Measurements from ENCODE around the gene SSTR5.

Gene SSTR5

DNA sequence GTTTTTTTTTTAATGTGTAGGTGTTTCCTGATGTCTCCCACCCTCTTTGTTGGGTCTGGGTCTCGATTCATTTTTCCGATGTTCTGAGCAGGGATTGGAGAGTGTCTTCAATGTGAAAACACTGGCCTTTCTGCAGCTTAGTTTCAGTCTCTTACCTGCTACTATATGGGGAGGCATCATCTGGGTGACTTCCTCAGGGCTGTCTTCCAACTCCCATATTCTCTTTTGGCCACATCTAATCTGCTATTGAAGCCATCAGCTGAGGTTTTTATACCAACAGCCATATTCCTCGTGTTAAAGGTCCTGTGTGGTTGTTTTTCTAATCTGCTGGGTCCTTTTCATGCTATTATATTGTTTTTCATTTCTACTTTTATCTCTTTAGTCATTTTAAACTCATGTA, 13.2 kb upstream of the SSTR5 start:
- DNase-seq (ENCODE audit: low read depth), result no peak
- H3K4me3 ChIP-seq (ENCODE audit: low read depth, low read length), result no peak overlapping the region
- TF ChIP-seq CTCF (IDR thresholded peaks at IDR 0.05; ENCODE audit: low read depth, low read length) (no peak), POLR2A (IDR thresholded peaks at IDR 0.05; ENCODE audit: extremely low read depth, insufficient read length) (no peak), MAX (IDR thresholded peaks at IDR 0.05; ENCODE audit: low read depth, low read length) (no peak), MYC (IDR thresholded peaks at IDR 0.05; ENCODE audit: low read depth, low read length) (no peak)

GRCh38 chr16:1060416-1061340, 11.9 kb upstream of the SSTR5 start:
- H3K4me3 ChIP-seq (ENCODE audit: low read depth, low read length), result no peak overlapping the region
- TF ChIP-seq CTCF (IDR thresholded peaks at IDR 0.05; ENCODE audit: low read depth, low read length) (no peak), MYC (IDR thresholded peaks at IDR 0.05; ENCODE audit: low read depth, low read length) (no peak), MAX (IDR thresholded peaks at IDR 0.05; ENCODE audit: low read depth, low read length) (no peak), POLR2A (IDR thresholded peaks at IDR 0.05; ENCODE audit: extremely low read depth, insufficient read length) (no peak)
- DNase-seq (ENCODE audit: low read depth), result no peak

GRCh38 chr16:1061769-1062505, 10.6 kb upstream of the SSTR5 start:
- TF ChIP-seq MYC (IDR thresholded peaks at IDR 0.05; ENCODE audit: low read depth, low read length) (no peak), POLR2A (IDR thresholded peaks at IDR 0.05; ENCODE audit: extremely low read depth, insufficient read length) (no peak), MAX (IDR thresholded peaks at IDR 0.05; ENCODE audit: low read depth, low read length) (no peak), CTCF (IDR thresholded peaks at IDR 0.05; ENCODE audit: low read depth, low read length) (no peak)
- DNase-seq (ENCODE audit: low read depth), result no peak

DNA sequence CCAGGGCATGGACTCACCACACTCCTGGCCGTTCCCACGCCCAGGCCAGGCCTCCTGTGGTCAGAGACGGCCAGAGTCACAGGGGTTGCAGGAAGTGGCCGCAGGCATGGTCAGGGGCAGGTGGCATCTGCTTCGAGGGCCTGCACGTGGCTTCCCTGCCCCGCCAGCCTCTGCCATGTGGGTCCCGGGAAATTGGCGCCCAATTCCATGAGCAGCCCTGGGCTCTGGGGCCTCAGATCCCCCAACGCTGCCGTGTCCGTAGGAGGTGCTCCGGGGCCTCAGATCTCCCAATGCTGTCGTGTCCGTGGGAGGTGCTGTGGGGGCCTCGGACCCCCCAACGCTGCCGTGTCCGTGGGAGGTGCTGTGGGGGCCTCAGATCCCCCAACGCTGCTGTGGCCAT, 9.7 kb upstream of the SSTR5 start:
- no peak for TF ChIP-seq POLR2A (IDR thresholded peaks at IDR 0.05; ENCODE audit: extremely low read depth, insufficient read length)
- TF ChIP-seq MAX (IDR thresholded peaks at IDR 0.05; ENCODE audit: low read depth, low read length), result no peak
- no peak for TF ChIP-seq CTCF (IDR thresholded peaks at IDR 0.05; ENCODE audit: low read depth, low read length)
- TF ChIP-seq MYC (IDR thresholded peaks at IDR 0.05; ENCODE audit: low read depth, low read length), result no peak
- DNase-seq (ENCODE audit: low read depth), result no peak

More at GRCh38 chr16:1061769-1062505, 10.6 kb upstream of the SSTR5 start:
- no peak overlapping the region for H3K4me3 ChIP-seq (ENCODE audit: low read depth, low read length)

DNA sequence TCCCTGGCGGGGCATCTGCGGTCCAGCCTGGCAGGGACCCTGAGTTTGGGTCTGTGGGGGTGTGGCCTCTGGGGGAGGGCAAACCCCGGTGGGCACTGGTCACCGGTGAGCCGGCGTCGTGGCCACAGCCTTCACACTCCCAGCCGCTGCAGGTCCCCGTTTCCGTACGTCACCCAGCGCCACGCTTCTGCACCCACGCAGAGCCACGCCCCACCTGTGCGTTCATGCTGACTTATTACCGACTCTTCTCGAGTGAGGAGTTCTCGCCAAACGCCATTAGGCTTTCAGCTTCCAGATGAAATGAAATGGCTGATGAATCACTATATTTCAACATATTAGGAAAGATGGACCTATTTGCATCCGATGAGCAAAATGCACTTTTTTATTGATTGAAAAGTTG, 8.8 kb upstream of the SSTR5 start:
- TF ChIP-seq MAX (IDR thresholded peaks at IDR 0.05; ENCODE audit: low read depth, low read length) (no peak), POLR2A (IDR thresholded peaks at IDR 0.05; ENCODE audit: extremely low read depth, insufficient read length) (no peak), CTCF (IDR thresholded peaks at IDR 0.05; ENCODE audit: low read depth, low read length) (no peak), MYC (IDR thresholded peaks at IDR 0.05; ENCODE audit: low read depth, low read length) (no peak)
- no peak for DNase-seq (ENCODE audit: low read depth)
- H3K4me3 ChIP-seq (ENCODE audit: low read depth, low read length), result no peak overlapping the region

More for the DNA sequence above, 9.7 kb upstream of the SSTR5 start:
- no peak overlapping the region for H3K4me3 ChIP-seq (ENCODE audit: low read depth, low read length)
